NB4 (cell line): Measurements from ENCODE around the gene DGKI.

Experiments used
- DNase-seq: peaks from one replicate; pipeline ENCODE4 v3.0.0; 2010; ENCODE audit warnings: low read depth
- H3K4me3 ChIP-seq: one replicate; pipeline ENCODE4 v1.5.1; 2011; ENCODE audit warnings: mild to moderate bottlenecking, low read depth, low read length, moderate library complexity
- CTCF ChIP-seq: IDR thresholded peaks from one replicate; pipeline ENCODE4 v1.5.1; 2012; ENCODE audit warnings: low read depth, low read length
- MAX ChIP-seq: IDR thresholded peaks from 2 replicates; pipeline ENCODE4 v1.6.1; 2011; ENCODE audit warnings: low read depth, low read length
- MYC ChIP-seq: IDR thresholded peaks from 2 replicates; pipeline ENCODE4 v1.6.1; 2011; ENCODE audit warnings: low read depth, low read length
- POLR2A ChIP-seq: IDR thresholded peaks from 2 replicates; pipeline ENCODE4 v1.6.1; 2011; ENCODE audit warnings: mild to moderate bottlenecking; ENCODE audit not compliant: insufficient read length; ENCODE audit errors: extremely low read depth

The DGKI gene

GRCh38 chr7:137331378-137331777, 515.4 kb downstream of the DGKI start:
- no peak for TF ChIP-seq POLR2A
- TF ChIP-seq MAX, result no peak
- no peak for TF ChIP-seq CTCF
- no peak for TF ChIP-seq MYC
- H3K4me3 ChIP-seq, result no peak overlapping the region
- DNase-seq, result no peak
